GM03348 (cell line): Measurements from ENCODE around the gene MXRA8.

Source experiments
- DNase-seq: peaks from one replicate; pipeline ENCODE4 v3.0.0; 2012; ENCODE audit warnings: low spot score

The MXRA8 gene

GRCh38 chr1:1335792-1336248 is 22.5 kb downstream of the MXRA8 start:
- DNase-seq = no peak

GRCh38 chr1:1335283-1335682 is 23.1 kb downstream of the MXRA8 start:
- DNase-seq = no peak

GRCh38 chr1:1334835-1335234 is 23.5 kb downstream of the MXRA8 start:
- DNase-seq = no peak

- no peak for DNase-seq
Observed at GRCh38 chr1:1333551-1334241, 24.7 kb downstream of the MXRA8 start.

GRCh38 chr1:1332774-1333480 is 25.4 kb downstream of the MXRA8 start:
- DNase-seq = no peak

GRCh38 chr1:1332031-1332755 is 26.2 kb downstream of the MXRA8 start:
- no peak for DNase-seq

GRCh38 chr1:1331068-1331965 is 27.0 kb downstream of the MXRA8 start, which contains the start of gene TAS1R3:
TAS1R3 (plus strand) TSS chr1:1331280; CDS start chr1:1331346, 66 bp downstream.
- no peak for DNase-seq

GRCh38 chr1:1330366-1331067 is 27.8 kb downstream of the MXRA8 start:
- DNase-seq = no peak

- no peak for DNase-seq
Observed at GRCh38 chr1:1329304-1330210, 28.8 kb downstream of the MXRA8 start.

GRCh38 chr1:1328254-1328653 is 30.1 kb downstream of the MXRA8 start:
- DNase-seq = no peak

GRCh38 chr1:1327291-1327690 is 31.1 kb downstream of the MXRA8 start:
- DNase-seq = no peak

- DNase-seq = no peak
Observed at GRCh38 chr1:1326075-1326605, 32.2 kb downstream of the MXRA8 start.

GRCh38 chr1:1325288-1326074 is 32.9 kb downstream of the MXRA8 start:
- DNase-seq = no peak

GRCh38 chr1:1324524-1325287 is 33.6 kb downstream of the MXRA8 start, which contains the start of the genes CPTP and INTS11:
CPTP (plus strand) TSS chr1:1324802; CDS start chr1:1326911, 2,109 bp downstream.
INTS11 (minus strand) TSS chr1:1324660; CDS start chr1:1324608, 52 bp downstream.
- peak; percentile 99 for DNase-seq

- DNase-seq = no peak
Observed at GRCh38 chr1:1324084-1324523, 34.3 kb downstream of the MXRA8 start.

GRCh38 chr1:1322952-1323351 is 35.4 kb downstream of the MXRA8 start:
- DNase-seq = no peak

GRCh38 chr1:1322418-1322817 is 35.9 kb downstream of the MXRA8 start:
- DNase-seq = no peak

- DNase-seq = no peak
Observed at GRCh38 chr1:1321477-1321876, 36.9 kb downstream of the MXRA8 start.
